Mucosa of gallbladder (tissue), 1 donor: ENCODE measurements around the gene RSF1. TPM values are rescaled to one million over a fixed set of nuclear protein-coding genes. Genes with fewer than 3 reads are reported as not detected.
"Not testable (repeated sequence)": the region's sequence is repeated elsewhere in the genome, so short reads cannot be mapped to it uniquely, and the experiment has no call there.

Experiments used
- DNase-seq: peaks from one replicate; pipeline ENCODE4 v3.0.0-alpha.2; 2020; ENCODE audit warnings: low spot score
- total RNA-seq: library from RNA; stranded (reverse); gene quantifications from one replicate; pipeline ENCODE4 v1.2.1, GENCODE V29; 2021
- donor health status: DM: no; HTN: no; CAD: no.

The RSF1 gene
- total RNA-seq, 1 donor from 2014 or later, result 62.5 TPM

DNA sequence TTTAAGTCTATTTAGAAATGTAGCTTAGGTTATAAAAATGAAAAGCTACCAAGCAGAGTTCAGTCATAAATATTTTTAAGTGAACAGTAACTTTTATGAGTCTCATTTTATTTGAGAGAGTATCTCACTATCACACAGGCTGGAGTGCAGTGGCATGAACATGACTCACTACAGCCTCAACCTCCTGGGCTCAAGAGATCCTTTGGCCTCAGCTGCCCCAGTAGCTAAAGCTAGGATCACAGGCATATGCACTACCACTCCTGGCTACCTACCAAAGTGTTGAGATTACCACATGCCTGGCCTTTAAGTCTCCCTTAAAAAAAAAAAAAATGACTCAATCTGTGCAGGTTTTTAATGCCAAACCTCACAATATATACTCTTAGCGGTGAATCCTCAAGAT, 148.3 kb downstream of the RSF1 start:
- DNase-seq, result no peak

DNA sequence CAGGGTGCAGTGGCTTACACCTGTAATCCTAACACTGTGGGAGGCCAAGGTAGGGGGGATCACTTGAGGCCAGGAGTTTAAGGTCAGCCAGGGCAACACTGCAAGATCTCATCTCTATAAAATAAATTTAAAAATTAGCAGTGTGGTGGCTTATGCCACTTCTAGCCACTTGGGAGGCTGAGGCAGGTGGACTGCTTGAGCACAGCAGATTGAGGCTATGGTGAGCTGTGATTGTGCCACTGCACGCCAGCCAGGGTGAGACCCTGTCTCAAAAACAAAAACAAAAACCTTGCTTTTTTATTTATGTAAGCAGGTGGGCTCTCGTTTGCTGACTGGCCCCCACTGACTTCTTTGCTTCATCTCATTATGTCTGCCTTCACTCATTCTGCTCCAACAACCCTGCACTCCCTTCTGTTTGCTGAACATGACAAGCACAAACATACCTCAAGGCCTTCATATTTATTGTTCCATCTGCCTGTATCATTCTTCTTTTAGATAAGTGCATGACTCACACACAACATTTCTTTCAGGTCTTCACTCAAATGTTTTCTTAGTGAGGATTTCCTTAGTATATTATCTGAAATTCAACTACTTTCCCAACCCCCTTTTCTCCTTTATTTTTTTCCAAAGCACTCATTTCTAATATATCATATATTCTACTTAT, 150.5 kb downstream of the RSF1 start:
- no peak for DNase-seq

DNA sequence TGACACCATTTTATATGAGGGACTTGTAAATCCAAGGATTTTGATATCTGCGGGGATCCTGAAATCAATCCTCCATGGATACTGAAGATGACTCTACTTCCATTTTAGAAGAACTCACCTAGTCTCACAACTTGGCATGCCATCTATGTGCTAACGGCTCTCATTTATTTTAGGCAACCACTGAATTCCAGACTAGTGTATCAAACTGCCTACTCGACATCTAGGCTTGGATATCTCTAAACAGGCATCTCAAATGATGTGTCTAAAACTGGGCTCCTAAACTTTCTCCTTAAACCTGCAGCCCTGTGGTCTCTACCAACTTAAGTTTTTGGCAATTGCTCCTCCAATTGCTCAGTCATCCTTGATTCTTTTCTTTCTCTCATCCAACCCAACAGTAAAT, 151.8 kb downstream of the RSF1 start:
- DNase-seq, result no peak

DNA sequence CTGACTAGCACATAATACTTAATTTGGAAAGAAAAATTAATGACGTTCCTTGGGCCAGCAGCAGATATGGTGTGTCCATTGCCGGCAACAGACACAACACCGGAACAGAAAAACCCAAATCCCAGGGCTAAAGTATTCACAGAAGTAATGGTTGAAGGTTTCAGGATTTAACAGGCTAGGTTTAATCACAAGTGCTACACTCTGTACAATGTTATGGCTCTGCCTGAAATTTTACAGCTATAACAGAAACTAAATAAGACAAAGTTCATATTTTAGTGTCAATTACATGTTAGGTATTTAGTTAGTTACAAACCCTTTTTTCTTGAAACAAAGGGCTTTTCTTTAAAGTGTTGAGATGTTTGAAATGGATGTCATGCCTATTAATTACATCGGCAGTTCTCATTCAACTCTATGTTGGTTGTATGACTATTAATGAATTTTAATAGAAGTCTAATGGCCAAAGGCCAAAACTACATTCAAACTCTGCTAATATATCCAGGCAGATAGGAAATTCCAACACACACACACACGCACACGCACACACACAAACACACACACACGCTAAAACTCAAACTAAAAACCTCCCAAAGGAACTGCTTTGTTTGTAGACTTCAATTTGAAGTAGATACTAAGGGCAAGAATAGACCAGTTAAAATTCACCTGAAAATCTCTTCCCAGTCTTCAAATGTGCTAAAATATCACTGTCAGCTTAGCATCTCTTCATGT, 155.1 kb downstream of the RSF1 start:
- no peak for DNase-seq

DNA sequence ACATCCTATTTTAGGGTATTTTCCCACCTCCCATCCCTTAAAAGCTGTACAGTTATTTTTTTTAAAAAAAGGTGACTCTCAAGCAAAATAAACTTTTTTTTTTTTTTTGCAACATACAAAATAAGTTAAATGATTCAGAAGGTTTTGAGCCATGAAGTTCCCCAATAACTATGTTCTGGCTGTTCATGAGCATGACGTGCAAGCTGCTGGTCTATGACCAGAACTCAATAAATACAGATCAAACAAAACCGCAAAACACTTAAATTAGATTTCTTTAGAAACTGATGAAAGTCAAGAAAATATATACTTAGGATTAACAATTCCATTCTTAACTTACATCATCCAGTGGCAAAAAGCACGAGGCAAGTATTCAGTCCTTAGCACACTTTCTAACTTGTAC, 158.9 kb downstream of the RSF1 start:
- DNase-seq, result no peak

DNA sequence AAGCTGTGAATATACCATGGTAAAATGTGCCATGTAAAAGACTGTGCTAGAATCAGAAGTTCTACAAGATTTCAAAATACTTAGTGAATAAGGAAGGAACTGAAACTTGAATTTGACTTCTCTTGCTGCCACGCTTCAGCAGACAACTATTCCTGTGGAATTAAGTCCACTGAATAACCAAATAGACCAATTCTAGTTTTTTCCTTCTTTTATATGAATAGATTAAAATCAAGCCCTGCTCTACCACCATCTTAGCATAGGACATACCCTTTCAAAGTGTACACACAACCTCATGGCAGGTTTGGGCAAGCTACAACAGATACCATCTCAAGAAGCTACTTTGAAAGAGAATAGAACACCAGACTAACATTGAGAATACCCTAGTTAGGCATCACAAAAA, 159.6 kb downstream of the RSF1 start:
- no peak for DNase-seq

DNA sequence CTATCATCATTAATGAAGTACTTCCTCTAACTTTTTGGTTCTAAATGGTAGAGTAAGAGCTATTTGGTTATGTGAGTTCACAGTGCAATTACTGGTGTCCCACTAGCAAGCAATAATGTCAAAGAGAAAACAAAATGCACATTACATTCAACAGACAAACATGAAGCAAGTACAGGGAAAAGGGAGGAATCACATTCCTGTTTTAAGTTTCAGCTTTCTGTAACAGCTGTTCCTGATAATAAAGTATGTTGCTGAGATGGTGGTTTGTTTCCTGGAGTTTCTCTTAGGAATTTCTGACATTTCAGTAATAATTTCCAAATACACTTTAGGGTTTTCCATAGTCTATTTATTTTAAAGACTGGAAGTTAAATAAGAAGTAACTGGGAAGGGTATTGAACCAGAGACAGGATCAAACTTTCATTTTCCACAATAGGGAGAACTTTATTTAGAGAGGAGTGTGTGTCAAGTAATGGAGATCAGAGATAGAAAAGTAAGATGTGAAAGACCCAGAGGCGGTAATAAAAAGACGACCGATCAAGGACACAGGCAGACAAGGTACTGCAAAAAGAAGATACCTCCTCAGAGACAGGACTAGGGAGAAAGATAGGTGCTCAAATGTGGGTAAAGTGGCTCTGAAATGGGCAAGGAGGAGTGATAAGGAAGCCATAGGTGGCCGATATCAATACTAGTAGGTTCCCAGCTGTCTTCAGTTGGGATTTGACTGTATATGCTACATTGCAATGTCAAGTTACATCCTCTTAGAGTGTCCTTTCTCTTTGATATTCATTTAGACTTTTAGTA, 162.1 kb downstream of the RSF1 start:
- no peak for DNase-seq

DNA sequence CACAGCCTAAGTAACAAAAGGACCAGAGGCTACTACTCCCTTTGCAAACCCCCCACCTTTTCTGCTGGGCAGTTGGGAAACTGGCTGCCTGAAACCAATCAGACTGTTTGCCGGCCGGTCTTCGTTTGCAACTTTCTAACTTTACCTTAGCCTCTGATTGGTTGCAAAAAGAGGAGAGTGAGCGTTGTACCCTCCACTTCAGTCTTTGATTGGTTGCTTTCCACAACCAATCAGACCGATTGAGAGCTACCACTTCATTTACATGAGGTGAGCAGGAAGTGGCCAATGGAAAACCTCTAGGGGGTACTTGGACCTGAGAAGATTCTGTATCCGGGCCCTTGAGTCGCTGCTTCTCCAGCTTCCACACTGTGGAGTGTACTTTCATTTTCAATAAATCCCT, 164.2 kb downstream of the RSF1 start:
- DNase-seq, result no peak

- DNase-seq, result no peak
Observed at GRCh38 chr11:77654770-77655434, 165.6 kb downstream of the RSF1 start.

- no peak for DNase-seq
Observed at GRCh38 chr11:77650123-77650522, 170.4 kb downstream of the RSF1 start.

- no peak for DNase-seq
Observed at GRCh38 chr11:77647654-77648305, 172.7 kb downstream of the RSF1 start.

- DNase-seq, result no peak
Observed at GRCh38 chr11:77644887-77645286, 175.6 kb downstream of the RSF1 start.

DNA sequence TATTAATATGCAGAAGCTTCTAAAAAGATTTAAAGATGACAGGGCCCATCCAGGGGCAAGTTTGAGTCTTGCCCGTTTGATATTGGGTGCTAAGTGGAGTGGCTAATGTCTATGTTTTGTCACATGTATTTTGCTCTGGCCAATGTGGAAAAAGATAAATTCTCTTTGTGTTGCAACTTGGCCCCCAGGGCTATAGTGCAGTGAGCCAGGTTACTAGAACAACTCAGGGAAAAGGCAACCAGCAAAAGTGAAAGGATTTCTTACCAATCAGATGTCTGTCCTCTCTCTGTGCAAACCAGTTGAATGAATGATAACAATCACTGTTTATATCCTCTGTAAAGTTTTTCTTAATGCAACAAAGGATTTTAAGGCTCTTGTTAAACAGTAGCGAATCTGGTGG, 178.3 kb downstream of the RSF1 start:
- DNase-seq, result no peak

DNA sequence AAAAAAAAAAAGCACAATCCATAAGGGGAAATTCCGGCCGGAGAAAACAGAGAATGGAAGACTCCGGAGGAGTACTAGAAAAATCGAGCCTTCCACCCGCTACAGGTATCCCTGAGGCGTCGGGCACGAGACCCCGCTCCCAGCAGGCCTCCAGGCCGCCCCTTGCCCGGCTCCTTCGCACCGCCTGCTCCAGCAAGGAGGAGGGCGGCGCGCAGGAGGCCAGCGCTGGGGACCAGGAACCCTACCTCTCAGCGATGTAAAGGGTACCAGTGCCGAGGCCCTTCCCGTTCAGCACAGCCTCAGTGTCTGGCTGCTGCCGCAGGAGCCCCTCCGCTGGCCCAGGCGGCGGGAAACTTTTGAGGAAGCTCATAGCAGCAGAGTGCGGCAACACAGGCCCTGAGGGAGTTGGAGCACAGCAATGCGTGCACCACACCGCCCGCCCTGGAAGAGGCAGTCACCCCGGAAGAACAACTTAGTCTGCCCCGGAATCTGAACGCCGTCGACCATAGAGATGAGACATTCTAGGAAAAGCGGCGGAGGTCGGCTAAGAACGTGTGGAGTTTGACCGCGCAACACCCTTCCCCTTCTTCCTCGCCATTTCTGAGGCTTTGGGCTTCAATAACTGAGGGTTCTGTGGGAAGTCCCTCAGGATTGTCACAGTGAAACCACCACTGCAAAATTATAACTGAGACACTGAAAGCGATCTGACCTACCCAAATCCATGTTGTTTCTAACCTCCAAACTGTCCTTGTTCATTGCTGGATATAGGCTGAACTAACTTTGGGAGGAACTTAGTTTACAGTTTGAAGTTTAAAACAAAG, 183.0 kb downstream of the RSF1 start, which contains the start of gene CLNS1A:
Gene CLNS1A (minus strand): TSS at position 450 of the 821 bp plus-strand sequence. CDS start 80 bp downstream, at position 370.
- DNase-seq, result peak; percentile 85

DNA sequence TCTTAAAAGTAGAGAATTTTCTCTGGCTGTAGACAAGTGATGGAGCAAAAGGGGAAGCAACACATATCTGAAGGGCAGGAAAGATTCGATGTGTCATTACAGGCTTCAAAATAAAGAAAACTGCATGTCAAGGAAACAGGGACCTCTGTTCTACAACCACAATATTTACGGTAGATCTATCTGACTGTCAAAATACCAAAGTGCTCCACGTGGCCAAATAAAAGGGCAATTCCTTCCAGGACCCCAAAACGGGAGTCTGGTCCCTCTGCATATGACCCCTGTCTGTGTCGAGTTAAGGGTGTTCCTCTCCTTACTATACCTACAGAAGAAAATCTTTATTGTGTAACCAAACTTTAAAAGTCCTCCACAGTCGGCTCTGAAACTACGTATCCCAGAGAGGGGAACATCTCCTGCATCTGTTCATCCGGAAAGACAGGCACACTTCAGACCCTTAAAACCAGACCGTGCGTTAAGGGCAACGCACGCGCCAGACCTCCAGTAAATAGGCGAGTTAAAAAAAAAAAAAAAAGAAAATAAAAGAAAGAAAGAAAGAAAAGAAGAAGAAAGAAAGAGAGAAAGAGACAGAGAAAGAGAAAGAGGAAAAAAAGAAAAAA, 183.7 kb downstream of the RSF1 start:
- DNase-seq, result no peak

- DNase-seq, result not testable (repeated sequence)
Observed at GRCh38 chr11:77633926-77634325, 186.6 kb downstream of the RSF1 start.

DNA sequence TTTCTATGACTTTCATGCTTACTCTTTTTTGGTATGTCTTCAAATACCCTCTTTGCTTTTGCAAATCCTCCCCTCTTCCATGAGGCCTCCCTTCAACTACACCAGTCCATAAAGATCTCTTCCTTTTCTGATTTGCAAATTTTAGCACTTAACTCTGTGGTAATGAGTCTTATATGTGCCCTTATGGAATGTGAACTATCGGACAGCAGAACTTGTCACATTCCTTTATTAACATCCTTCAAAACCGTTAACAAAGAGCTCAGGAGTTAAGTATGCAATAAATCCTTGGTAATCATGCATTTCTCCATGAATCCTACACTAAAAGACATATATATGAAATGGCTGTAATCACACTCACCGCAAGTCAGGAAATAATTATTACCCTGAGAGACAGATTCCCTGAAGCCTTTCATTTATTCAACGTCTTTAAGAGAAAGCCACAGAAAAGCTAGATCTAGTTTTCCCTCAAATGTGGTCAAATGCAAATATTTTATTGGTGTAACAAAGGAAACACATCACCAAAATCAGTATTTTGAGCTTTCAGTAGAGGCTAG, 190.3 kb downstream of the RSF1 start:
- no peak for DNase-seq

GRCh38 chr11:77619576-77620198, 200.8 kb downstream of the RSF1 start:
- peak; percentile 16 for DNase-seq

- no peak for DNase-seq
Observed at GRCh38 chr11:77617892-77618291, 202.6 kb downstream of the RSF1 start.
